Liver (tissue), 2 donors: Measurements from ENCODE around the gene TTC7B.

Experiments
- MAX ChIP-seq: IDR thresholded peaks from 2 replicates; pipeline ENCODE4 v1.6.1; 2016; ENCODE audit warnings: antibody characterized with exemption
- TF ChIP-seq, protein P1 (sequence below): fragments of 150-350 bp; IDR thresholded peaks from 2 replicates; pipeline ENCODE4 v1.5.1; 2017; ENCODE audit warnings: improper control_type of control experiment, low read depth, low read length; ENCODE audit not compliant: missing input control
- donor health status: healthy.

- no peak for TF ChIP-seq MAX
- TF ChIP-seq, protein P1, sequence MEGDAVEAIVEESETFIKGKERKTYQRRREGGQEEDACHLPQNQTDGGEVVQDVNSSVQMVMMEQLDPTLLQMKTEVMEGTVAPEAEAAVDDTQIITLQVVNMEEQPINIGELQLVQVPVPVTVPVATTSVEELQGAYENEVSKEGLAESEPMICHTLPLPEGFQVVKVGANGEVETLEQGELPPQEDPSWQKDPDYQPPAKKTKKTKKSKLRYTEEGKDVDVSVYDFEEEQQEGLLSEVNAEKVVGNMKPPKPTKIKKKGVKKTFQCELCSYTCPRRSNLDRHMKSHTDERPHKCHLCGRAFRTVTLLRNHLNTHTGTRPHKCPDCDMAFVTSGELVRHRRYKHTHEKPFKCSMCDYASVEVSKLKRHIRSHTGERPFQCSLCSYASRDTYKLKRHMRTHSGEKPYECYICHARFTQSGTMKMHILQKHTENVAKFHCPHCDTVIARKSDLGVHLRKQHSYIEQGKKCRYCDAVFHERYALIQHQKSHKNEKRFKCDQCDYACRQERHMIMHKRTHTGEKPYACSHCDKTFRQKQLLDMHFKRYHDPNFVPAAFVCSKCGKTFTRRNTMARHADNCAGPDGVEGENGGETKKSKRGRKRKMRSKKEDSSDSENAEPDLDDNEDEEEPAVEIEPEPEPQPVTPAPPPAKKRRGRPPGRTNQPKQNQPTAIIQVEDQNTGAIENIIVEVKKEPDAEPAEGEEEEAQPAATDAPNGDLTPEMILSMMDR = no peak
These were observed 72.4 kb downstream of the TTC7B start for GRCh38 chr14:90743826-90744225.
